ENCODE data around the gene METAP1D. TPM values are rescaled to one million over a fixed set of nuclear protein-coding genes. Genes with fewer than 3 reads are reported as not detected.

The METAP1D gene
- polyA plus RNA-seq, 2 of the 4 experiments (the other 2 are of a cell fraction): 7.3 to 13.3 TPM

GRCh38 chr2:172106108-172106961 lies 106.6 kb downstream of the METAP1D start (continued):
- TF ChIP-seq KDM1A (IDR thresholded peaks at IDR 0.05; ENCODE audit: low read depth): no peak
- TF ChIP-seq NPAS2 (CRISPR knock-in tag; IDR thresholded peaks at IDR 0.05; ENCODE audit: borderline replicate concordance): no peak
- no peak for TF ChIP-seq E2F6 (IDR thresholded peaks at IDR 0.05; ENCODE audit: borderline replicate concordance, low read depth)
- peak; percentile 70 for TF ChIP-seq MAX (IDR thresholded peaks at IDR 0.05)
- no peak for TF ChIP-seq RNF2 (IDR thresholded peaks at IDR 0.05; ENCODE audit: borderline replicate concordance, low read depth)
- TF ChIP-seq POLR2A (IDR thresholded peaks at IDR 0.05; ENCODE audit: low read length): no peak
- 0 out of 2 replicates have a peak, but pooled peaks have one; percentile 3 for TF ChIP-seq ATOH8 (CRISPR knock-in tag; IDR thresholded peaks at IDR 0.05; ENCODE audit: low read depth)
- no peak for TF ChIP-seq MAFK (IDR thresholded peaks at IDR 0.05; ENCODE audit: partially characterized antibody)
- no peak for TF ChIP-seq POLR2AphosphoS2 (conservative IDR thresholded peaks at IDR 0.05; ENCODE audit: low read length)

- CTCF ChIA-PET: interaction anchor here (0.6 to 9.4 kb wide), 17 partner anchors 8 to 548 kb away, joined by 3 to 128 read pairs (median 5); partner anchors contain the start of gene HAT1
- peaks cover 7% of the 10 kb centered on the region; the same call in 2 of the 3 replicates for H3K4me1 ChIP-seq
- POLR2A ChIA-PET: no interaction called here
- H3K27ac ChIP-seq: no peak overlapping the region
- ATAC-seq: no peak
- no peak overlapping the region for H3K4me3 ChIP-seq
- 93% methylated on average over 51 of the region's 51 CpGs for WGBS (ENCODE audit: missing lambda C conversion rate)
- no peak for TF ChIP-seq RFX5 (IDR thresholded peaks at IDR 0.05)
- no peak for TF ChIP-seq TFCP2L1 (CRISPR knock-in tag; IDR thresholded peaks at IDR 0.05)
- no peak for TF ChIP-seq PHF8 (IDR thresholded peaks at IDR 0.05; ENCODE audit: borderline replicate concordance, low read depth)
- TF ChIP-seq RARB (CRISPR knock-in tag; IDR thresholded peaks at IDR 0.05): no peak
- TF ChIP-seq EHF (CRISPR knock-in tag; IDR thresholded peaks at IDR 0.05): no peak
- TF ChIP-seq HEYL (CRISPR knock-in tag; IDR thresholded peaks at IDR 0.05): no peak
- no peak for TF ChIP-seq ZNF302 (CRISPR knock-in tag; IDR thresholded peaks at IDR 0.05)
- TF ChIP-seq PBX3 (IDR thresholded peaks at IDR 0.05): no peak
- TF ChIP-seq MYC (IDR thresholded peaks at IDR 0.05; ENCODE audit: borderline replicate concordance, low read length): no peak
- no peak for TF ChIP-seq HMGXB4 (CRISPR knock-in tag; IDR thresholded peaks at IDR 0.05; ENCODE audit: borderline replicate concordance)
- no peak for TF ChIP-seq BHLHE40 (IDR thresholded peaks at IDR 0.05; ENCODE audit: low read depth, low read length)
- no peak for TF ChIP-seq RAD21 (conservative IDR thresholded peaks at IDR 0.05 in 1 of 2, IDR thresholded peaks at IDR 0.05 in 1 of 2)
- no peak for TF ChIP-seq SMC3 (IDR thresholded peaks at IDR 0.05)
- TF ChIP-seq KDM5A (IDR thresholded peaks at IDR 0.05): no peak
- TF ChIP-seq NPAS2 (CRISPR knock-in tag; IDR thresholded peaks at IDR 0.05; ENCODE audit: borderline replicate concordance): no peak
- no peak for TF ChIP-seq FOSB (CRISPR knock-in tag; IDR thresholded peaks at IDR 0.05)
- no peaks in the 10 kb centered on the region for H3K9me3 ChIP-seq
- H3K4me2 ChIP-seq: no peak overlapping the region
- no peak for DNase-seq (ENCODE audit: low read depth in 1 of 2, low spot score in 1 of 2)
- FAIRE-seq: no peak
Observed at GRCh38 chr2:172107690-172108586, 108.2 kb downstream of the METAP1D start.
